ENCODE measurements around the gene CMTM5.

DNA sequence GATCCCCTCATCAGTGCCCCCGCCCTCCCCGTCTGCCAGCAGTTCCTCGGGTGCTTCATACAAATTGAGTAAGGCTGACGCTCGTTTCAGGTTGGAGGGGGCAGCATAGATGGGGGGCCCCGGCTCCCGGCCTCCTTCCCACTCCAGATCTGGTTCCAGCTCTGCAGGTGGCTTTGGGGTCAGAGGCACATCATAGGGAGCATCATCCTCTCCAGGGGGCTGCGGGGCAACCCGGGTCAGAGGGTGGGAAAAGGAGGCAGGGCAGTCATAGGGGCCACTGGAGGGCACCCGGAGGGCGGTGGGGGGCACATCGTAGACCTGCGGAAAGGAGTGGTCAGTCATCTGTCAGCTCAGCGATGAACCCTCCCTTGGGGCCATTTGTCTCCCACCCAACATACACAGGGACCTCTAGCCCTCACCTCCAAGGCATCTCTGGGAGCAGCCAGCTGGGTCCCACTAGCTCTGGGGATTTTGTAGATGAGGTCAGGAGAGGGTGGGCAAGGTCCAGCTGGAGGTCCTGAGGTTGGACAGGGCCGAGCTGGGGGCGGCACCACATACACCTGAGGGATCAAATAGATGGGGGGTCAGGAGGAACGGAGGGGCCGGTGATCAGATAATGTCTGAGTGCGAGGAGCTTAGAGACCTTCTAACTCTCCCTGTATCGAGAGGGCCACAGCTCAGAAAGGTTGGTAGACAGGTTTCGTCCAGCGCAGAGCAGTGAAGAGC lies 17.0 kb upstream of the CMTM5 start:
- TF ChIP-seq CTCF (IDR thresholded peaks at IDR 0.05) (no peak), POLR2A (IDR thresholded peaks at IDR 0.05) (no peak)

Data from esophagus squamous epithelium (tissue), 4 donors.